Measurements from ENCODE around the gene FSHR.

GRCh38 chr2:48998449-48998848 is 155.9 kb downstream of the FSHR start:
- TF ChIP-seq TARDBP (IDR thresholded peaks at IDR 0.05) (no peak), HDGF (IDR thresholded peaks at IDR 0.05; ENCODE audit: borderline replicate concordance) (no peak), ELF4 (IDR thresholded peaks at IDR 0.05) (no peak)
